ENCODE data around the gene NUMB.

NUMB gene

DNA sequence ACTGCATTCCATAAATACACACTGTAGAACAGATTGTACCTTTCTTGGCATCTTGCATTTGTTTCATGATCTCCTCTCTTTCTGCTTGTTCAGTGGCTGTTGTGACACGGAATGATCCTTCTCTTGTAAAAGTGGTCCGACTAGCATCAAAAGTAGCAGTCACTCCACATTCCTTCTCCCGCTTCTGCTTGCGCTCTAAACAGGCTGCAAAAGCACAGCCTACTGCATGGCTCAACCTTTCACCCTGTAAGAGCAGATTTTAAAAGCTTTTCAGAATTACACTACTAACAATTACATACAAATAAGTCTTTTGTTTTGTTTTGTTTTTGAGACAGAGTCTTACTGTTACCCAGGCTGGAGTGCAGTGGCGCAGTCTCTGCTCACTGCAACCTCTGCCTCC is 171.3 kb downstream of the NUMB start:
- DNase-seq, result no peak

DNA sequence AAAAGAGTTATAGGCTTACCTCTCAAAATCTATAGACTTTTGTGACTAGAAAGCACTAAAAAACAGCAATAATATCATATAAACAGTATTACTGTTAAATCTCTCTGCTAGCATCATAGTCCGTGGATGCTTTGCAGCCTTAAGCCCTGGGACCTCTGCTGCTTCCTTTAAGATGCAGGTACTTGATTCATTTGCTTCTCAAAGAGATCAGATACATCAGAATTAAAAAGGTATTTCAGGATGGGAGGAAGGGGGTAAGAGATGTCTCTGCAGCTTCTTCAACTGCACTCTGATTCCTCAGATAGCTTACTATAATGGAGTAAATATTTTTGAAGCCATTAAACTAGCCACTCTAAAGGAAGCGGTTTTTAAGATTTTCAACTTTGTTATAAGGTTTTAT is 171.7 kb downstream of the NUMB start:
- DNase-seq, result no peak

DNA sequence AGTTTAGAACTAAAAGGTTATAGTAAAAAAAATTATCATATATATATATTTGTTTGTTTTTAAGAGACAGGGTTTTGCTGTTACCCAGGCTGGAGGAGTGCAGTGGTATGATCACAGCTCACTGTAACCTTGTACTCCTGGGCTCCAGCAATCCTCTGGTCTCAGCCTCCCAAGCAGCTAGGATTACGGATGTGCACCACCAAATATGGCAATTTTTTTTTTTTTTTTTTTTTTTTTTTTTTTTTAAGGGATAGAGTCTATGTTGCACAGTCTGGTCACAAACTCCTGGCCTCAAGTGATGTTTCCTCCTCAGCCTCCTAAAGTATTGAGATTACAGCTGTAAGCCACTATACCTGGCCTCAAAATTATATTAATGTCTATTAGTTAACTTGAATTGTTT is 172.4 kb downstream of the NUMB start:
- no peak for DNase-seq

DNA sequence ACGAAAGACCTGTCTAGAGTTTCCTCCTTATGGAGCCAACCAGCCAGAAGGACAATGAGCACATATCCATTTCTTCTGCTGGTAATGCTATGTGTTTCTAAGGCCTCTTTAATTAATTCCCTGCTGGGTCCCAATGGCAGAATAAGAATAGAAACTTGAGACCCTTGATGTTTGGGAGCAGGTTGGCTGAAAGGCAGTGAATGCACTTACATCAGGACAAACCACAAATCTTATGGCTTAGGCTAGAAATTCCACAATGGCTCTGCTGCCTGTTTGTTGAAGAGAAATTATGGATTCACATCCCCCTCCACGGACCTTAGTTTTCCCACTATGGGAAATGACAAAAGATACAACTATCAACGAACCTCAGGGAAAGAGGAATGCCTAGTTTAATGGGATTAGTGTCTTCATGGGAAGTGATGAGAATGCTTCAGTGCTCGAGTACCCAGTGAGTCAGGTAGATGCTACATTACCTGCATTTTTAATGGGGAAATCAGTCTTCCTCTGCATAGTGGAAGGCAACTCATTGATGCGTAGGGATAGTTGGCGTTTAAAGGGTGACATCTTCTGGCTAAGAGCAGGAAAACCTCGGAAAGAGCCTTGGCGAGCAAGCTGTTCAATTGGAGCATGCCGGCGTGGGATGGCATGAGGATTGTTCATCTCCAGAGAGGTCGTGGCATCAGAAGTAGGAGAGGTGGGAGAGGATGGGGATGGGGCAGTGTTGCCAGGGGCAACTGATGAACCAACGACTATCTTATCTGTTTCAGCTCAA is 174.6 kb downstream of the NUMB start:
- DNase-seq, result peak; percentile 47

DNA sequence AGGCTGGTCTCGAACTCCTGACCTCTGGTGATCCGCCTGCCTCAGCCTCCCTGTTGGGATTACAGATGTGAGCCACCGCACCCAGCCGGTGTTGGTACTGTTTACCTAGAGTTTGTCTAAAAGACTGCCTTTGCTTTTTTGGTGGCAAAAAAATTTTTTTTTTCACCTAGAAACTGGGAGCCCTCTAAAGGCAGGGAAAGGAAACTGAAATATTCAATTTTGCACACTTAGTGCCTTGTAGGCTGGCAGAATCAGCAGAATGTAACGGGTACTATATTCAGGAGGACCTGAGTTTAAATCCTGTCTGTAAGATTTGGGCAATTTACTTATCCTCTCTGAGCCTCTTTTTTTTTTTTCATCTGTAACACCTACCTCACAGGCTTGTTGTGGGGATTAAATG is 177.4 kb downstream of the NUMB start:
- no peak for DNase-seq

DNA sequence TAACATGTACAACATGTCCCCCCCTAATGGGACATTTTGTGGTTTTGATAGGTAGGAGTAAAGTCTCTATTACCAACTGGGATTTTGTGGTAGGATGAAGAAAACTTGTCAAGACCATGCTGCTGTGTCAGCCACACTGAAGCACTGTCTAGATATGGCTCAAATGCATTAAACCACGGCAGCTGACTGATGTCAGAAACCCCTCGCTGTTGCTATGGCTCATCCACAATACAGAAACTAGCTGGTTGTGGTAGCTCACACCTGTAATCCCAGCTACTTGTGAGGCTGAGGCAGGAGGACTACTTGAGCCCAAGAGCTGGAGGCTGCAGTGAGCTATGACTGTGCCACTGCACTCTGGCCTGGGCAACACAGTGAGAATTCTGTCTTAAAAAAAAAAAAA is 181.0 kb downstream of the NUMB start:
- DNase-seq, result no peak

DNA sequence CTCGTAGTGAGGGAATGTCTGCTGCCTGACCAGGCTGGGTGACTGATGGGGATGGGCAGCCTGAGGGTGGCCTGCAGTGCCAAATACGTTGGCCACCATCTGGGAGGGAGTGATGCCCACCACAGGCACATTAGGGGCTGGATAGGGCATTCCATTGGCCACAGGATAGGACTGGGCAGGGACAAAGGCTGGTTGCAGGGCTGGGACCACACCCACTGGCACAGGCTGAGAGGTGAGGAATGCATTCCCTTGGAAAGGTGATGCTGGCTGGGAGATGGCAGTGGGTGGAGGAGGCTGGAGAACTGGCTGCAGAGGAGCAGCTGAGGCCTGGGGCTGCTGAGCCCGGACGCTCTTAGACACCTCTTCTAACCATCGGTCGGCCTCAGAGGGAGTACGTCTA is 181.5 kb downstream of the NUMB start:
- no peak for DNase-seq

DNA sequence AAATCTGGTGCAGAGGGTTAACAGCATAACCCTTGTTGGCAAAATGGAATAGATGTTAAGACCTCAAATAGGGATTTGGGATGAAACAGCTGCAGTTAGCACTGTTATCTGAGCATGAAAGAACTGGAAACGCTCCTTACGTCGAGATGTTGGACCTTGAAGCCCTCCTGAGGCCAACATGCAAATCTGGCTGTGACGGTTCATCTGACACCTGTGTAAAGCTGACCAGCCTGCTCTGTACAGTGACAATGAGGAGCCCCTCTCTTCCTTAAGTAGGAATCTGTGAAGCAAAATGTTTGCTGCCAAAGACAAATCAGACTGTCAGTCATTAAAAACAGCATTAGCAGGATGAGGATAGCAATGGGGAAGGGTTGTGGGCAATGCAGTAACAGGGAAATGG is 184.5 kb downstream of the NUMB start:
- no peak for DNase-seq

DNA sequence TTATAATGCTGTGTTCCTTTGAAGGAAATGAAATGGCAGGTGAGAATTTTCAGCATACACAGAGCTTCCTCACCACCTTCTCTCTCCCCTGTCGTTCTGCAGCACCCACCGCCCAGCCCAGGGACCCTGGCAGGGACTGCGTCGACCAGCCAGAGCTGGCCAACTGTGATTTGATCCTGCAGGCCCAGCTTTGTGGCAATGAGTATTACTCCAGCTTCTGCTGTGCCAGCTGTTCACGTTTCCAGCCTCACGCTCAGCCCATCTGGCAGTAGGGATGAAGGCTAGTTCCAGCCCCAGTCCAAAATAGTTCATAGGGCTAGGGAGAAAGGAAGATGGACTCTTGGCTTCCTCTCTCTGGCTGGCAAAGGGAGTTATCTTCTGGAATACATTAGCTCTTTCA is 186.0 kb downstream of the NUMB start:
- DNase-seq, result no peak

DNA sequence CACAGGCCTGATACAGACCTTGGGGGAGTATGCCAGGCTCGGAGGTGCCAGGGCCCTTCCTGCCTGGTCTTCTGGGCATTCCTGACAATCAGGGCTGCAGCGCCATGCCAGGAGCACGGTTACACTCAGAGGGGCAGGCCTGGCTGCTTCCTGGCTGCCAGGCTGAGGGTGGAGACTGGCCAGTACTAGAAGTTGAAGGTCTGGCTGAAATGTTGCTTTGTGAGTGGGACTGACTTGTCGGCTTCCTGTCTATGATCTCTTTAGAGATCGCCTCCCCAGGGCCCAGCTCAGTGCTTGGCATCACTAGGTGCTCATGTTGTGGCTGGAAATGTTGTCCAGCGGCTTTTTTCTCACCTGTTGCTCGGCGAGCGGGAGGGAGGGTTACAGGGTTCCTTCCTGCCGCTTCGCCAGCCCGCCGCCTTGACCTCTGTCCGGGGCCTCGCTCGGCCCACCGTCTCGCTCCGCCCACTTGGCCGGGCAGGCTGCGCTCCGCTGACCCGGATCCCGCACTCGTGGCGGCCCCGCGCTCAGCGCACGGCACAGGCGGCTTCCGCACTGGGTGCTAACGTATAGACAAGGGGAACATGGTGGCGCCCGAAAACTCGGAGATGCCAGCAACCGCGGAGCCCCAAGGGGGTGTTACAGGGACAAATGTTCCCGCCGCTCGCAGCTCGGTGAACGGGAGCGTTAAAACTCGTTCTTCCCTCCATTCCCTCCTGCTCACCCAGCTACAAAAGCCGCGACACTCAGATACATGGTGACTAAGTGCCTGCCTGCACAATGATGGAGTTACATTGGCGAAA is 188.4 kb downstream of the NUMB start:
- no peak for DNase-seq

DNA sequence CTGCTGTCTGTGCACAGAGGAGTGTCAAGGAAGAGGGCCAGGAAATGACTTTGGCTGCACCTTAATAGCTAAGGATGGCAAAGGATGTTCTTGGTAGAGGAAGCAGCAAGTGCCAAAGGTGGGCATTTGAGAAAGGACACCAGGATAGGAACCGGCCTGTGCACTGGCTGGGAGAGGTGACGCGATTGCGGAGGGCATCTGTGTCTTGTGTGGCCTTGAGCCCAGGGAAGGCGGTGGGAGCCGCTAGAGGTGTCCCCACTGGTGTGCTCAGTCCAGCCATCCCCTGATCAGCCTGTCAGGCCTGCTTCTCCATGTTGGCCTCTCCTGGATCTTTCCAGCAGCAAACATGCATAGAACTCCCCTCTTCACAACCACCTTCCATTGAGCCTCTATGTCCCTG is 190.9 kb downstream of the NUMB start:
- DNase-seq, result no peak

DNA sequence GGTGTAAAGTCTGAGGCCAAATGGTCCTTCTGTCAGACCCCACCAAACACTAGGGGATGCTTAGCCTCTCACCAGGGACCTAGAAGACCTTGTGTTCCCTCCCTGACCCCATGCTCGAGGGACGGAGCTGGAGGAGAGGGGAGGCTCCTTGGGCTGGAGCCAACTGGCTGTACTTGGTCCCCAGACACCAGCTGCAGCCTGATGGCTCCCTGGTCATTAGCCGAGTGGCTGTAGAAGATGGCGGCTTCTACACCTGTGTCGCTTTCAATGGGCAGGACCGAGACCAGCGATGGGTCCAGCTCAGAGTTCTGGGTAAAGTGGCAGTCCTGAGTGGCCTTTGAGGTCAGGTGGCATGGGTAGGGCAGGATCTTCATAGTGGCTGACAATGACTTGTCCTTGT is 192.0 kb downstream of the NUMB start:
- no peak for DNase-seq

DNA sequence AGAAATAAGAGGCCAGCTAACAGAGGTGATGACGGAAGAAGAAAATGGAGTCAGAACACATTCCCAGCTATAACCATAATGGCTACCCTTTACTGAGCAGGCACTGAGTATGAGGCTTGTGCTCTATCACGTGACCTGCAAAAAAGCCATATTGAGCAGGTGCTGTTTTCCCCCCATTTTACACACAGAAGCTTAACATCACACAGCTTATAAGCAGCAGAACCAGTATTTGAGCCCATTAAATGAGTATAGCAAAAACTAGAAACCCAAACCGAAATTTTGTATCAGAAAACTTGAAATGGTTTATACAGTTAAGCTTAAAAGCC is 192.7 kb downstream of the NUMB start:
- no peak for DNase-seq

DNA sequence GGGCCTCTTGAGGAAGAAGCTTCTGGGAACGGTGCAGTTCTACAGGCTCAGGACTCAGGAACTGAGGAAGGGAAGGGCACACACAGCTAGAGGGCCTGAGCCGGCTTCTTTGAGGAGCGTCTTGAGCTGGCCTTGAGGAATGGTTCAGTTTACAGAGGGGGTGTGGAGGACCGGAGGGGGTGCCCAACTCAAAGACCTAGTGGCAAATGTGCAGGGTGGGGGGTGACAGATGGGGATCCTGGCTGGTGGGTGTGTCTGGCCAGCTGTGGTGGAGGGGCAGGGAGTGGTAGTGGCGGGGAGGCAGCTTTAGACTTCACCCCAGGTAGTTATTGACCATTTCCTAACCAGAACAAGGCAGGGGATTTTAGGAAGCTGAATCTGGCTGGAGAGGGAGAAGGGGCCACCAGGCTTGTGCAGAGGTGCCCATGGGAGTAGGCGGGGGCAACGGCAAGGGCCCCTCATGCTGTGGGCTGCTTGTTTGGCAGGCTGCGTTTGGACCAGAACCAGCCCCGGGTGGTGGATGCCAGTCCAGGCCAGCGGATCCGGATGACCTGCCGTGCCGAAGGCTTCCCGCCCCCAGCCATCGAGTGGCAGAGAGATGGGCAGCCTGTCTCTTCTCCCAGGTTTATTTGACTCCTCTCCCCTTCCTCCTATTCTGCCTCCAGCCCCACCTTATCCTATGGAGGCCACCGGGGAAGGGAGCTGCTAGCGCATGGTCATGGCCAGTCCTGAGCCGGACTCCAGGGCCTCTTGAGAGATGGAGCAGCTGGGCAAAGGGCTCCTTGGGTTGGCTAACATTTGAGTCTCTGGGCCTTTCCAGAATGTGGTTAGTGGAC is 193.2 kb downstream of the NUMB start:
- DNase-seq, result no peak

DNA sequence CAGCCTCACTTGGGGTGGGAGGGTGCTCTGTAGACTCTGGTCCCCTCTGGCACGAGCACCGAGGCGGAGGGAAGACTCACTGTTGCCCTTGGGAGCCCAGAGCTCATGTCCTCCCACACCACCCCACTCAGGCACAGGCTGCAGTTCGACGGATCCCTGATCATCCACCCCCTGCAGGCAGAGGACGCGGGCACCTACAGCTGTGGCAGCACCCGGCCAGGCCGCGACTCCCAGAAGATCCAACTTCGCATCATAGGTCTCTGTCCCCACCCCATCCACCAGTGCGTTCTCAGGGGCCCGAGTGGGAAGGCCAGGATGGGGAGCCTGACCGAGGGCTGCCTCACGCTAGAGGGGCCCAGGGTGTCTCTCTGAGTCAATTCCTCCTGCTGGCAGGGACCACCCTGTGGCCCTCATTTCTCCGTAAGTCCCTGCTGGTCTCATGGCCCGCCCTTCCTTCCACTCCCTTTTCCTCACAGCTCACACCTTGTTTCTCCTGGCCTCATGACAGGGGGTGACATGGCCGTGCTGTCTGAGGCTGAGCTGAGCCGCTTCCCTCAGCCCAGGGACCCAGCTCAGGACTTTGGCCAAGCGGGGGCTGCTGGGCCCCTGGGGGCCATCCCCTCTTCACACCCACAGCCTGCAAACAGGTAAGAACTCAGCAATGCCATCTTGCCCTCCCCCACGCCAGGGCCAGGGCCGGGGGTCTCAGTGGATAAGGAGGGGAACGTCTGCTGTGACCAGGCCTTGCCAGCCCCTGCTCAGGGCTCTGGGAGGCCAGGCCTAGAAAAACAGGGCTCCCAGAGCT is 194.1 kb downstream of the NUMB start:
- no peak for DNase-seq

DNA sequence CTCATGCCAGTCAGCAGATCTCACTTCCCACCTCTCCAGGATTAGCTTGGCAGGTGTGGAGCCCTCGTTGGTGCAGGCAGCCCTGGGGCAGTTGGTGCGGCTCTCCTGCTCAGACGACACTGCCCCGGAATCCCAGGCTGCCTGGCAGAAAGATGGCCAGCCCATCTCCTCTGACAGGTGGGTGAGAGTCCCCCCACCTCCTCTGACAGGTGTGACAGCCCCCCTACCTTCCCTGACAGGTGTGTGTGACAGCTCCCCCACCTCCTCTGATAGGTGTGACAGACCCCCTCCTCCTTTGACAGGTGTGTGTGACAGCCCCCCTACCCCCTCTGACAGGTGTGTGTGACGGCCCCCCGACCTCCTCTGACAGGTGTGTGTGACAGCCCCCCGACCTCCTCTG is 194.7 kb downstream of the NUMB start:
- DNase-seq, result no peak

DNA sequence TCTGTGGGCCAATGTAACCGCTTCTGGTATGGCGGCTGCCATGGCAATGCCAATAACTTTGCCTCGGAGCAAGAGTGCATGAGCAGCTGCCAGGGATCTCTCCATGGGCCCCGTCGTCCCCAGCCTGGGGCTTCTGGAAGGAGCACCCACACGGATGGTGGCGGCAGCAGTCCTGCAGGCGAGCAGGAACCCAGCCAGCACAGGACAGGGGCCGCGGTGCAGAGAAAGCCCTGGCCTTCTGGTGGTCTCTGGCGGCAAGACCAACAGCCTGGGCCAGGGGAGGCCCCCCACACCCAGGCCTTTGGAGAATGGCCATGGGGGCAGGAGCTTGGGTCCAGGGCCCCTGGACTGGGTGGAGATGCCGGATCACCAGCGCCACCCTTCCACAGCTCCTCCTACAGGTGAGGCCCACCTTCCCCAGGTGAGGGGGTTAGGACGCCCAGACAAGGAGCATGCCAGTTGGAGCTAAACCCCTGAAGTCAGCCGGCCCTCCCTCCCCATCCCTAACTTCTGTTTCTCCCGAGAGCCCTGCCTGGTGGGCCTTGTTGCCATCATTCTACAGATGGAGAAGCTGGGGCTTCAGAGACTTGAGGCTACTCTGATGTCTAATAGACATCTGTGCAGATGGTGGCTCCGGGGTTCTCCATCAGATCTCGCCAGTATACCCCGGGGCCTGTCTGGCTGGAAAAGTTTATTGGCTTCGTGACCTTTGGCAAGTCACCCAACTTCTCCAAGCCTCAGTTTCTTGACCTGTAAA is 195.7 kb downstream of the NUMB start:
- no peak for DNase-seq

DNA sequence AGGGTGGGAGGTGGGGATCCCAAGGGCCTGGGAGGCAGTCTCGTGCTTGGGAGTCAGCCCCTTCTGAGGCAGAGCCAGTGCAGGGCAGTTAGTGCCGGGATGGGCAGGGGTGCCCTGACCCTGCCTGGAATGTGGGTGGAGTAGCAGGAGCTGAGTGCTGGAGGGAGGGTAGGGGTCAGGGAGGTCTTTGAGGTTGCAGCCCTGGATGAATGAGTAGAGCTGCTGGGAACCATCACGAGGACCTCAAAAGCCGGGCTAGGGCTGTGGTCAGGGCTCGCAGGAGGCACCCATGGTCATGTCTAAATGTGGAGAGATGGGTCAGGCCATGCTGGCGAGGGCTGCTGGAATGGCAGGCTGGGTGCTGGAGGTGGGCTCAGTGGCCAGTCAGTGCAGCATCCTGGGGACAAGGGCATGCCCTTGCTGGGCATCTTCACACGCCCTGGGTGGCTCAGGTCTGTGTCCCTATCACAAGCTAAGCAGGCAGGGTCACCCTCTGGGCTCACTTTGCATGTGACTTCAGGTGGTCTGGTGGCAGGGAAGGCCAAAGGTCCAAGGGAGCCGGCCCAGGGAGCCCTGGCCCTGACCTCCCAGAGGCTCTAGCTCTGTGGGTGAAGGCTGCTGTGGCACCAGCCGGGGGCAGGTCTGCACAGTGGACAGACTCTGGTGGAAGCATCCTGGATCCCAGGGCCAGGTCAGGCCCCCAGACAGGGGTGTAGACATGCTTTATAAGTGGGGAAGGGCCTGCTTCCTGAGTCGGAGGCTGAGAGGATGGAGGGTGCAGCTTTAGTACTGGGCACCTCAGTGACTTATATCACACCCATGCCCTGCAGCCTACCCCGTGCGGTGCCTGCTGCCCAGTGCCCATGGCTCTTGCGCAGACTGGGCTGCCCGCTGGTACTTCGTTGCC is 196.6 kb downstream of the NUMB start:
- DNase-seq, result no peak

DNA sequence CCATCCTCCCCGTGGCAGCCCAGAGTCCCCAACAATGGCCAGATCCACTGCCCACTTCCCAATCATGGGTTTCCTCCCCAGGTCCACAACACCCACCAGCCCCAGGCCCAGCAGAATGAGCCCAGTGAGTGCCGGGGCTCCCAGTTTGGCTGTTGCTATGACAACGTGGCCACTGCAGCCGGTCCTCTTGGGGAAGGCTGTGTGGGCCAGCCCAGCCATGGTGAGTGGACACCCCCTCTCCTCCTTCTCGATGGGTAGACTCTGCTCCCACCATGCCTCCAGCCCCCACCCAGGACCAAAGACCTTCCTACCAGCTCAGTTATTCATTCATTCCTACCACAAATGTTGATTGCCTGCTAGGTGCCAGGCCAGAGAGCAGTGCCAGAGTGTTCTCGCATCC is 197.3 kb downstream of the NUMB start:
- no peak for DNase-seq

DNA sequence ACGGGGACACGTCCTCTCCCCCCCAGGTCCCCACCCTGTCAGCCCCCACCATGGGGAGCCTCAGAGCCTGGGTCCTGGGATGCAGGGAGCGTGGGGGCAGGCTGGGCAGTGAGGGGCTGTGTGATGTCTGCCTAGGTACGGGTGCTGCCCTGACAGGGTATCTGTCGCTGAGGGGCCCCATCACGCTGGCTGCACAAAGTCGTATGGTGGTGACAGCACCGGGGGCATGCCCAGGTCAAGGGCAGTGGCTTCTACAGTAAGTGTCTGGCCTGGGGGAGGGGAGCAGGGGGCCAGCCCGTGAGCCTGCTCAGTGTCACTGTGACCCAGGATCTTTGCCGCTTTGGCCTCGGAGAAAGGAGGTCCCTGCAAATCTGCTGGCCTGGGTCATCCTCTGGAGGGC is 197.8 kb downstream of the NUMB start:
- no peak for DNase-seq

DNA sequence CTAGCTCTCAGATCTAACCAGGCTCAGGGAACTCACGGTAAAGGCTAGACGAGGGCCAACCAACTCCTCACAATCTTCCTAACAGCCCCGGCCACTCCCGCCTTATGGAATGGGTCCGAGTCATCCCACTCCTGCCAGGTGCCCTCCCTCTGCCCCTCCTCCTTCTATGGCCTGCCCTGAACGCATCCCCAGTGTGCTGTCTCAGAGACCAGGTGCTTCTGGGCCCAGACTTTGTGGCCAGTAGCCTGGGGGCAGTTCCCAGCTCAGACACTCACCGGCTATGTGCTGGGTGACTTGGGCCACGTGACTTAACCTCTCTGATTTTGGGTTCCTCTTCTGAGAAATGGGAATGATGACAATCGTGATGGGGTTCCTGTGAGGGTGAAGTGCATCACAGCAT is 198.5 kb downstream of the NUMB start:
- DNase-seq, result no peak
